ENCODE data around the gene TRAK1.

The TRAK1 gene, protein sequence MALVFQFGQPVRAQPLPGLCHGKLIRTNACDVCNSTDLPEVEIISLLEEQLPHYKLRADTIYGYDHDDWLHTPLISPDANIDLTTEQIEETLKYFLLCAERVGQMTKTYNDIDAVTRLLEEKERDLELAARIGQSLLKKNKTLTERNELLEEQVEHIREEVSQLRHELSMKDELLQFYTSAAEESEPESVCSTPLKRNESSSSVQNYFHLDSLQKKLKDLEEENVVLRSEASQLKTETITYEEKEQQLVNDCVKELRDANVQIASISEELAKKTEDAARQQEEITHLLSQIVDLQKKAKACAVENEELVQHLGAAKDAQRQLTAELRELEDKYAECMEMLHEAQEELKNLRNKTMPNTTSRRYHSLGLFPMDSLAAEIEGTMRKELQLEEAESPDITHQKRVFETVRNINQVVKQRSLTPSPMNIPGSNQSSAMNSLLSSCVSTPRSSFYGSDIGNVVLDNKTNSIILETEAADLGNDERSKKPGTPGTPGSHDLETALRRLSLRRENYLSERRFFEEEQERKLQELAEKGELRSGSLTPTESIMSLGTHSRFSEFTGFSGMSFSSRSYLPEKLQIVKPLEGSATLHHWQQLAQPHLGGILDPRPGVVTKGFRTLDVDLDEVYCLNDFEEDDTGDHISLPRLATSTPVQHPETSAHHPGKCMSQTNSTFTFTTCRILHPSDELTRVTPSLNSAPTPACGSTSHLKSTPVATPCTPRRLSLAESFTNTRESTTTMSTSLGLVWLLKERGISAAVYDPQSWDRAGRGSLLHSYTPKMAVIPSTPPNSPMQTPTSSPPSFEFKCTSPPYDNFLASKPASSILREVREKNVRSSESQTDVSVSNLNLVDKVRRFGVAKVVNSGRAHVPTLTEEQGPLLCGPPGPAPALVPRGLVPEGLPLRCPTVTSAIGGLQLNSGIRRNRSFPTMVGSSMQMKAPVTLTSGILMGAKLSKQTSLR

DNA sequence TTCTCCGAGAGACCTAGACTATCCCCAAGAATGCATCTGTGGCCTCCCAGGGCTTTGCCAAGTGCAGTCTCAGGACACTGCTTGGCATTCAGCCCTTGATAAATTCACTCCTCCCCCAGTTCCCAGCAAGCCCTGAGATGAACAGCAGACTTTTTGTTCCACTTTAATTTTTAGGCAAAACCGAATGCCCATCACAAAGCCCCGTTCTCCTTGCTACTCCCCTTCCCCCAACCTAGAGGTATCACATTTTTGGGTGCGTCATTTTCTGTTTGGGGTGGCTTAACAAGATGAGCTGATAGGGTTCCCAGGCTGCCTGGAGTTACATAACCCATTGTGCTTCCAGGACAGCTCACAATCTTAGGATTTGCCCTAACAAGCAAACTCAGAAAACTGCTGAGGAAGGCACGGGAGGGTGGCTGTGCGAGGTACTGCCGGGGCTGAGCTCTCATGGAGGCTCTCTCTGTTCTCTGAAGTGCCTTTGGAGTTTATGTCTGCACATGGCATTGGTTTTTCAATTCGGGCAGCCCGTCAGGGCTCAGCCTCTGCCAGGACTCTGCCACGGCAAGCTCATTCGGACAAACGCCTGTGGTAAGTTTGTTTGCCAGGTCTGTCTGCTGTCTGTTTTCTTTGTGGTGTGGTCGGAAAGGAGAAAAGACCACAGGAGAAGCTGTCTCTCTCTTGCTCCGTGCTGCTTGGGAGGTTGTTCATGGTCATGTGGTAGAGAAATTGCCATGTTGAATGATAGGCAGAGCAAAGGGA lies at the start of gene TRAK1:
TSS of gene TRAK1 (plus strand) at position 385 of the 759 bp plus-strand sequence. CDS start at position 498, 113 bp downstream.
- Histone ChIP-seq H3K9me3 (replicated peaks; ENCODE audit: insufficient read depth, low read length) (no peaks in the 10 kb centered on the region), H3K79me2 (ENCODE audit: low read length) (peaks cover 52% of the 10 kb centered on the region), H3K4me1 (ENCODE audit: low read length) (peaks cover 37% of the 10 kb centered on the region), H3K36me3 (replicated peaks; ENCODE audit: insufficient read depth, low read length) (no peaks in the 10 kb centered on the region), H3F3A (ENCODE audit: insufficient read depth, low read length) (peaks cover 18% of the 10 kb centered on the region), H3K9ac (ENCODE audit: low read length) (no peak within 1 kb of the TSS), H3K4me2 (ENCODE audit: low read depth, low read length) (no peak within 1 kb of the TSS), H3K4me3 (ENCODE audit: low read length) (no peak within 1 kb of the TSS), H2AFZ (ENCODE audit: low read length) (no peak within 1 kb of the TSS), H3K27me3 (replicated peaks; ENCODE audit: insufficient read depth, low read length) (no peaks in the 10 kb centered on the region), H3K27ac (ENCODE audit: low read length) (no peak within 1 kb of the TSS), H4K20me1 (ENCODE audit: insufficient read depth, low read length) (no peaks in the 10 kb centered on the region), H3K9me2 (replicated peaks; ENCODE audit: insufficient read depth, low read length) (no peaks in the 10 kb centered on the region)
- no peak for DNase-seq
- no peak for TF ChIP-seq EZH2phosphoT487 (IDR thresholded peaks at IDR 0.05; ENCODE audit: low read length)
- TF ChIP-seq EZH2 (optimal IDR thresholded peaks at IDR 0.05; ENCODE audit: low read depth, low read length): no peak
- TF ChIP-seq, protein P1, sequence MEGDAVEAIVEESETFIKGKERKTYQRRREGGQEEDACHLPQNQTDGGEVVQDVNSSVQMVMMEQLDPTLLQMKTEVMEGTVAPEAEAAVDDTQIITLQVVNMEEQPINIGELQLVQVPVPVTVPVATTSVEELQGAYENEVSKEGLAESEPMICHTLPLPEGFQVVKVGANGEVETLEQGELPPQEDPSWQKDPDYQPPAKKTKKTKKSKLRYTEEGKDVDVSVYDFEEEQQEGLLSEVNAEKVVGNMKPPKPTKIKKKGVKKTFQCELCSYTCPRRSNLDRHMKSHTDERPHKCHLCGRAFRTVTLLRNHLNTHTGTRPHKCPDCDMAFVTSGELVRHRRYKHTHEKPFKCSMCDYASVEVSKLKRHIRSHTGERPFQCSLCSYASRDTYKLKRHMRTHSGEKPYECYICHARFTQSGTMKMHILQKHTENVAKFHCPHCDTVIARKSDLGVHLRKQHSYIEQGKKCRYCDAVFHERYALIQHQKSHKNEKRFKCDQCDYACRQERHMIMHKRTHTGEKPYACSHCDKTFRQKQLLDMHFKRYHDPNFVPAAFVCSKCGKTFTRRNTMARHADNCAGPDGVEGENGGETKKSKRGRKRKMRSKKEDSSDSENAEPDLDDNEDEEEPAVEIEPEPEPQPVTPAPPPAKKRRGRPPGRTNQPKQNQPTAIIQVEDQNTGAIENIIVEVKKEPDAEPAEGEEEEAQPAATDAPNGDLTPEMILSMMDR (IDR thresholded peaks at IDR 0.05; ENCODE audit: low read length): no peak

DNA sequence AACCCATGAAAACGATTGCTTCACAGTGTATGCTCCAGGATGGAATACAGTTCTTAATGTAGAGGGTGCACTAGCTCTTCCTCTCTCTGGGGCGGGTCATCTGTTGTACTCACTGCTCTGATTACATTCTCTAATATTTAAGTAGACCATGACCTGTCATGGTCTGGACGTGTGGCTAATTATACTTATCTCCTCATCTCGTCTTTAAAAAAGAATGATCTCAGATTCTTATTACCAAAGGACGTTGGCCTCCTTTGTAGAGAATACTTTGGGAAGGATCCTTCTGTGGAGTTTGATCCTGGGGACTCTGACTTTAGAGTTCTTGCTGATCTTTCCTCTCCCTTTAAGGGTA lies 48.4 kb upstream of the TRAK1 start:
- Histone ChIP-seq H3K4me2 (ENCODE audit: low read depth, low read length) (no peak overlapping the region), H3K9me2 (replicated peaks; ENCODE audit: insufficient read depth, low read length) (no peaks in the 10 kb centered on the region), H3K27me3 (replicated peaks; ENCODE audit: insufficient read depth, low read length) (no peaks in the 10 kb centered on the region), H4K20me1 (ENCODE audit: insufficient read depth, low read length) (0 out of 2 replicates have a peak, but pooled peaks cover 3% of the 10 kb centered on the region), H3K4me3 (ENCODE audit: low read length) (no peak overlapping the region), H2AFZ (ENCODE audit: low read length) (no peak overlapping the region), H3K36me3 (replicated peaks; ENCODE audit: insufficient read depth, low read length) (no peaks in the 10 kb centered on the region), H3K79me2 (ENCODE audit: low read length) (peaks cover 95% of the 10 kb centered on the region), H3K27ac (ENCODE audit: low read length) (no peak overlapping the region), H3F3A (ENCODE audit: insufficient read depth, low read length) (no peaks in the 10 kb centered on the region), H3K9me3 (replicated peaks; ENCODE audit: insufficient read depth, low read length) (no peaks in the 10 kb centered on the region), H3K9ac (ENCODE audit: low read length) (no peak overlapping the region), H3K4me1 (ENCODE audit: low read length) (0 out of 2 replicates have a peak, but pooled peaks cover 2% of the 10 kb centered on the region)
- no peak for TF ChIP-seq EZH2 (optimal IDR thresholded peaks at IDR 0.05; ENCODE audit: low read depth, low read length)
- TF ChIP-seq EZH2phosphoT487 (IDR thresholded peaks at IDR 0.05; ENCODE audit: low read length): no peak
- TF ChIP-seq, protein P1 (IDR thresholded peaks at IDR 0.05; ENCODE audit: low read length): no peak
- no peak for DNase-seq

DNA sequence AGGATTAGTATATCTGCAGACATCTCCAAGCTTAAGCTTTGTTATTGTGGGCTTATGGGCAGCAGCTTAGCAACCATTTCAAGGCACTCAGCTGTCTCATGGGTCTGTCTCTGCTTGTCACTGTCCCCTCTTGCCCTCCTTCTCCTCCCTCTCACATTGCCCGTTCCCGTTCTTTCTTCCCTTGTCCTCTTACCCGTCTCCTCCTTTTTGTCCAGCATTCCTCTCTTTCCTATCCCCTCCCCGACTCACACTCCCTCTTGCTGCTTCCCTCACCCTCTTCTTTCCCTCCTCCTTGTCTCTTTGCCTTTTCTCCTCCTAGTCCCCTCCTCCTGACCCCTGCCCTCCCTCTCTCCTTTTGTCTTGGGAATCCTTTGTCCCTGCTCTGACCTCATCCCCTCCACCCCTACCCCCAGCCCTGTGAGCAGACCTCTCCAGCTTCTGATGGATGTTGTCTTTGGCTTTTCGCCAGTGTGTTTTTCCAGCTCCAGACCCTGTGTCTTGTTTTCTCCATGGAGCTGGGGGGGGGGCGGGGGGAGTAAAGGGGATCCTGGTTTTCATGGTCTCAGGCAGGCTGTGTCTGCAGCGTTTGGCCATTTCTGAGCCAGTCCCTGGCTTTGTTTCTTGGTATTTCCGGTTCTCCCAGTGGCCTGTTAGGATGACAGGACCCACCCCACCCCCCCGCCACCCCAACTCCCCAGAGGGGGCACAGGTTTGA lies 47.9 kb upstream of the TRAK1 start:
- DNase-seq: no peak
- H3F3A ChIP-seq (ENCODE audit: insufficient read depth, low read length): 0 out of 2 replicates have a peak, but pooled peaks cover 3% of the 10 kb centered on the region
- no peak overlapping the region for H3K4me3 ChIP-seq (ENCODE audit: low read length)
- no peak overlapping the region for H3K27ac ChIP-seq (ENCODE audit: low read length)
- H4K20me1 ChIP-seq (ENCODE audit: insufficient read depth, low read length): 0 out of 2 replicates have a peak, but pooled peaks cover 3% of the 10 kb centered on the region
- no peaks in the 10 kb centered on the region for H3K9me2 ChIP-seq (replicated peaks; ENCODE audit: insufficient read depth, low read length)
- H3K4me2 ChIP-seq (ENCODE audit: low read depth, low read length): no peak overlapping the region
- H3K79me2 ChIP-seq (ENCODE audit: low read length): peaks cover 95% of the 10 kb centered on the region
- no peaks in the 10 kb centered on the region for H3K27me3 ChIP-seq (replicated peaks; ENCODE audit: insufficient read depth, low read length)
- no peak overlapping the region for H2AFZ ChIP-seq (ENCODE audit: low read length)
- H3K9ac ChIP-seq (ENCODE audit: low read length): no peak overlapping the region
- no peaks in the 10 kb centered on the region for H3K9me3 ChIP-seq (replicated peaks; ENCODE audit: insufficient read depth, low read length)
- 0 out of 2 replicates have a peak, but pooled peaks cover 2% of the 10 kb centered on the region for H3K4me1 ChIP-seq (ENCODE audit: low read length)
- no peaks in the 10 kb centered on the region for H3K36me3 ChIP-seq (replicated peaks; ENCODE audit: insufficient read depth, low read length)
- TF ChIP-seq EZH2 (optimal IDR thresholded peaks at IDR 0.05; ENCODE audit: low read depth, low read length): no peak
- TF ChIP-seq, protein P1 (IDR thresholded peaks at IDR 0.05; ENCODE audit: low read length): no peak
- TF ChIP-seq EZH2phosphoT487 (IDR thresholded peaks at IDR 0.05; ENCODE audit: low read length): no peak

Measured in MM.1S (cell line).